ENCODE results near the gene TNS3. TPM values are rescaled to one million over a fixed set of nuclear protein-coding genes. Genes with fewer than 3 reads are reported as not detected.

Gene TNS3
- total and polyA plus RNA-seq, 2 donors (not counting 3 experiments of a cell fraction or from before 2014, with no cell fraction given), result 10.4 to 45.1 TPM

- POLR2A ChIA-PET, result no interaction called here
- Histone ChIP-seq H3K36me3 (ENCODE audit: control insufficient read depth in 2 of 2, extremely low read depth in 1 of 2, insufficient read depth in 2 of 2, low read length in 2 of 2) (no peaks in the 10 kb centered on the region), H3K27ac (ENCODE audit: insufficient read depth, low read depth, low read length) (peak overlapping the region; percentile 38), H4K20me1 (replicated peaks; ENCODE audit: control insufficient read depth, extremely low read depth, insufficient read depth, low read length) (no peaks in the 10 kb centered on the region), H3K9me1 (replicated peaks; ENCODE audit: control insufficient read depth, extremely low read depth, insufficient read depth, low read length) (no peaks in the 10 kb centered on the region), H3K27me3 (ENCODE audit: control insufficient read depth in 2 of 2, insufficient read depth in 2 of 2, low read length in 2 of 2) (no peaks in the 10 kb centered on the region), H3K79me2 (ENCODE audit: control insufficient read depth, insufficient read depth, low read length) (no peaks in the 10 kb centered on the region), H3K4me1 (ENCODE audit: control insufficient read depth, extremely low read depth, insufficient read depth, low read length) (peaks cover 32% of the 10 kb centered on the region), H3K4me3 (replicated peaks in 1 of 3; ENCODE audit: insufficient read depth in 1 of 3, low read depth in 1 of 3, low read length in 3 of 3) (no peak overlapping the region), H3K9me3 (replicated peaks; ENCODE audit: control insufficient read depth, insufficient read depth, low read length) (no peaks in the 10 kb centered on the region), H3K9ac (replicated peaks; ENCODE audit: extremely low read depth, insufficient read depth, low read length) (peak overlapping the region; percentile 5), H2AFZ (ENCODE audit: low read depth, low read length) (peak overlapping the region; percentile 73), H3K4me2 (ENCODE audit: insufficient read depth, low read length) (peak overlapping the region; percentile 33)
- dilution Hi-C loops (cut with MboI; ENCODE audit: extremely low pct_ligation_motif_present, low sequenced_read_pairs) (no loop called here), intact Hi-C loops (cut with micrococcal nuclease) (loop anchor here (5.0 to 10.0 kb wide), 3 partner anchors 61 to 1764 kb away; no protein-coding TSS in a partner anchor)
- TF ChIP-seq MAX (IDR thresholded peaks at IDR 0.05; ENCODE audit: insufficient read depth, insufficient read length) (no peak), POLR2AphosphoS5 (IDR thresholded peaks at IDR 0.05; ENCODE audit: insufficient read depth, low read depth, low read length) (peak; percentile 0)
- DNase-seq (ENCODE audit: low read depth, low spot score), result no peak
- no peak for FAIRE-seq
- CTCF ChIA-PET, result interaction anchor here (3.3 kb wide), 1 partner anchor 62 kb away, joined by 29 read pairs; no protein-coding TSS in a partner anchor
- BruUV-seq (replicated peaks), result no TSS peak
Observed at GRCh38 chr7:47328392-47329319, 253.3 kb downstream of the TNS3 start.

GRCh38 chr7:47327698-47328391 lies 254.1 kb downstream of the TNS3 start:
- DNase-seq (ENCODE audit: low read depth, low spot score), result peak; percentile 48
- peak overlapping the region; percentile 73 for H2AFZ ChIP-seq (ENCODE audit: low read depth, low read length)
- H3K9ac ChIP-seq (replicated peaks; ENCODE audit: extremely low read depth, insufficient read depth, low read length), result peak overlapping the region; percentile 5
- POLR2A ChIA-PET, result no interaction called here
- dilution Hi-C loops (cut with MboI; ENCODE audit: extremely low pct_ligation_motif_present, low sequenced_read_pairs) (no loop called here), intact Hi-C loops (cut with micrococcal nuclease) (loop anchor here (5.0 to 10.0 kb wide), 3 partner anchors 61 to 1763 kb away; no protein-coding TSS in a partner anchor)
- no peaks in the 10 kb centered on the region for H4K20me1 ChIP-seq (replicated peaks; ENCODE audit: control insufficient read depth, extremely low read depth, insufficient read depth, low read length)
- H3K27me3 ChIP-seq (ENCODE audit: control insufficient read depth in 2 of 2, insufficient read depth in 2 of 2, low read length in 2 of 2), result no peaks in the 10 kb centered on the region
- H3K9me1 ChIP-seq (replicated peaks; ENCODE audit: control insufficient read depth, extremely low read depth, insufficient read depth, low read length), result no peaks in the 10 kb centered on the region
- no peaks in the 10 kb centered on the region for H3K79me2 ChIP-seq (ENCODE audit: control insufficient read depth, insufficient read depth, low read length)
- H3K27ac ChIP-seq (ENCODE audit: insufficient read depth, low read depth, low read length), result peak overlapping the region; percentile 38
- H3K36me3 ChIP-seq (ENCODE audit: control insufficient read depth in 2 of 2, extremely low read depth in 1 of 2, insufficient read depth in 2 of 2, low read length in 2 of 2), result no peaks in the 10 kb centered on the region
- BruUV-seq (replicated peaks), result no TSS peak
- no peaks in the 10 kb centered on the region for H3K9me3 ChIP-seq (replicated peaks; ENCODE audit: control insufficient read depth, insufficient read depth, low read length)
- peak overlapping the region; percentile 33 for H3K4me2 ChIP-seq (ENCODE audit: insufficient read depth, low read length)
- peak; percentile 90 for FAIRE-seq
- CTCF ChIA-PET, result interaction anchor here (3.3 kb wide), 1 partner anchor 61 kb away, joined by 29 read pairs; no protein-coding TSS in a partner anchor
- TF ChIP-seq POLR2A (IDR thresholded peaks at IDR 0.05; ENCODE audit: low read depth, low read length) (no peak), MYC (IDR thresholded peaks at IDR 0.05; ENCODE audit: low read depth, low read length) (no peak), MAX (IDR thresholded peaks at IDR 0.05; ENCODE audit: insufficient read depth, insufficient read length) (no peak), FOS (IDR thresholded peaks at IDR 0.05; ENCODE audit: borderline replicate concordance, insufficient read depth, low read length) (no peak), GATA2 (IDR thresholded peaks at IDR 0.05; ENCODE audit: insufficient read depth, insufficient read length, low read depth, low read length) (no peak), JUN (IDR thresholded peaks at IDR 0.05; ENCODE audit: borderline replicate concordance, insufficient read depth, insufficient read length, low read depth) (no peak), CTCF (IDR thresholded peaks at IDR 0.05; ENCODE audit: extremely low read depth in 1 of 2, insufficient read depth in 1 of 2, low read depth in 1 of 2, low read length in 2 of 2) (no peak), EZH2 (IDR thresholded peaks at IDR 0.05; ENCODE audit: borderline replicate concordance, low read depth, low read length, severe bottlenecking) (no peak), POLR2AphosphoS5 (IDR thresholded peaks at IDR 0.05; ENCODE audit: insufficient read depth, low read depth, low read length) (no peak)
- peaks cover 32% of the 10 kb centered on the region for H3K4me1 ChIP-seq (ENCODE audit: control insufficient read depth, extremely low read depth, insufficient read depth, low read length)
- H3K4me3 ChIP-seq (replicated peaks in 1 of 3; ENCODE audit: insufficient read depth in 1 of 3, low read depth in 1 of 3, low read length in 3 of 3), result peak overlapping the region in 1 of 3 experiments; percentile 13

Data from endothelial cell of umbilical vein (primary cell).